SK-MEL-5 (cell line): Measurements from ENCODE around the gene CTBP2. TPM values are rescaled to one million over a fixed set of nuclear protein-coding genes. Genes with fewer than 3 reads are reported as not detected.

Source experiments
- DNase-seq: peaks from one replicate; pipeline ENCODE4 v3.0.0-alpha.2; 2016; ENCODE audit warnings: low read depth, low spot score
- in situ Hi-C: cut with HindIII; loops from 2 replicates; pipeline ENCODE4 v1.10.0; 2016; ENCODE audit warnings: low sequenced_read_pairs, high pct_unique_total_duplicates, low pct_unique_long_range_greater_than_20kb
- total RNA-seq: library from RNA; depleted of rRNA; stranded (reverse); fragments of >200 nt; shearing (Covaris generic); gene quantifications from 2 replicates; pipeline ENCODE4 v1.2.3, GENCODE V29; 2014

The CTBP2 gene
- total RNA-seq, 1 experiment from 2014 or later, result 38.1 TPM

- in situ Hi-C loops, result no loop called here
- DNase-seq, result no peak
These were observed 127.8 kb downstream of the CTBP2 start for GRCh38 chr10:125032474-125033020.

DNA sequence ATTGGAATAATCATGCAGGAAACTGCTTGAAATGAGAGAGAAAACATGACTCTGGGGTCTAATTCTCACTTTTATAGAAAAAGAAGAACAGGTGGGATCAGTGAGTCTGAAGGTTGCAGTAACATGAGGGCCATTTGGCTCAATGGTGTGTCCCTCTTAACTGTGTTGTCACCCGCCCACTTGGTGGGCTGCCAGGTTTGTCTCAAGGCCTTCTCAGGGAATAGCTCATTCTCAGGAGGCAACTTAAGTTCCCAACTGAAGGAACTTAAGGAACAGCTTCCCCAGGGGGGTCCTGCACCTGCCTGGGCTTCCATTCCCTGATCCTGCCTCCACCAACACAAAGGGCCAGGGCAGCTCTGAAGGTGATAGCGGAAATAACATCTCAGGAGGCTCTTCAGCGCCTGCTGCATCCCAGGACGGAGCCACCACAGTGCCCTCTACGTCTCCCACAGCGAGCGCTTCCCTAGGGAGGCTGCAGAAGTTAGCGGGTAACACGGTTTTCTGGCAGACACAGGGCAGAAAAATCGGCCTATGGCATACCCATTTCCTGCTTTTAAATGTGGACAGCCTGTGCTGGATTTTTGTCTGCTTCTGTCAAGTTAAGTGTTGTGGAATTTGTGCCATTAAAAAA is 129.7 kb downstream of the CTBP2 start:
- DNase-seq, result no peak
- in situ Hi-C loops, result no loop called here

GRCh38 chr10:125029584-125030242 is 130.7 kb downstream of the CTBP2 start:
- no peak for DNase-seq
- in situ Hi-C loops, result no loop called here

DNA sequence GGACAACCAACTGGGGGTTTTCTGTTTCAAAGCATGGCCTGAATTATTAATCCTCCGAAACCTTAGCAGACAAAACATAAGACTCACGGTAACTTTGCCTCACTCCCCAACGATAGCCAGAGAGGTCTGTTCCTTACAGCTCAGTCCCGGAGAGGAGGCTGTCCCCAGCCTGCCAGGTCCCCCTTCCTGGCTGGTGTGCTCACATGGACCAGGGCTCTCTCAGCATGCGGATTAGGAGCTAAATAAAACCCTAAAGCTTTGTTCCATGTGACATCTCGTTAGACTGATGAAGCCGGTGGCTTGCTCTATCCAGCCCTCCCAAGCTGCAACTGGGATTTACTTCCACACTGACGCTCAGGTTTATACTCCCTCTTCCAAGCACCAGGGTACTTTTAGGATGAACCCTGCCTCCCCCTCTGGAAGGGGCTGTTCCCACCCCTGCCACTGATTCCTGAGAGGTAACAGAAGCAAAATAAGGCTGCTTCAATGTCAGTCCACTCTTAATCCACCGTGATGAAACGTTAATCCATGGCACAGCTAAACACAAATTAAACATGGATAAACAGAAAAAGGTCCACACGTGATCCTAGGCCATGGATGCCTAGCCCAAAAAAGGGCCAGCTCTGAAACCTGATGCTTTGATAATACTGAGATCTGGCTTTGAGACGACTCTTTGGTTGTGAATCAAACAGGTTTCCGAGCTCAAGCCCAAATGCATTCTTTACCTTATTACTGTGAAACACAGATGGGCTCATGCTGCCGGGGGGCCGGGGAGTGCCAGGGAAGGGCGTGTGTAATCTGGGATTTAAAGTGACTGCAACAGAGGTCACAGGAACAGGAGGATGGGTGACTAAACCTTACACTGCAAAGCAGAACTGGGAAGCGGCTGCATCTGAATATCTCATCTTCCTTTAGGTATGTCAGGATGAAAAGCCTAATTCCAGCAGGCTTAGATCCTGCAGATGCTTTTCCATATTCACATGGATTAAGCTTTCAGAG is 132.2 kb downstream of the CTBP2 start:
- in situ Hi-C loops, result no loop called here
- no peak for DNase-seq

DNA sequence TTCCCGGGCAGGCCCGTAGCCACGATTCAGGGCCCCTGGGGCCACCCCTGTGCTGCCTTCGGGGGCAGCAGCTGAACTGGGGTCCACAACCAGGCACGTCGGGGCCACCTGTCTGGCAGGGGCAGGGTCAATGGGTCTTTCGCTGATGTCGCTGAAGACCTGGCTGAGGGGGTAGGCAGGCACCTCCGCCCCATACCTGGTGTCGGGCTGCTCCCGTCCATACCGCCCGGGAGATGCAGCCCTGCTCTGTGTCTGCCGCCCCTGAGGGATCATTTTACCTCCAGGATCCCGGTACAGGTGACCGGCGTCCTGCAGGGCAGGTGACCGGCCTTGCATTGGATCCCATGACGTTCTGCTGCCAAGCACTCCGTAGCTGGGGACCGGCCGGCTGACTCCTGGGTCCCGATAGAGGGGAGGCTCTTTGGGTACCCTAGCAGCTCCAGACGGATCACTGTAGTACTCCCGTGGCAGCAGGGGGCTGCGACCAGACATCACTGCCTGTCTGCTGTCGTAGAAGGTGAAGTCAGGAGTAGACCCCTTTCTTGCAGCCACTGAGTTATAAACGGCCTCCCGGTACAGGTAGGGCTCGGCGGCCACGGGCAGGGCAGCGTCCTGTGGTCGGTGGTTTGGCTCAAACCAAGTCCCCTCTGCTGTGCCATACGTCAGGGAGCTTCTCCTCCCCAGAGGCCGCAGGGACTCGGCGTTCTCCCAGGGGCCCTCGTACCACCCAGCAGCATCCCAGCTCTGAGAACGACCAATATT is 133.2 kb downstream of the CTBP2 start:
- DNase-seq, result no peak
- in situ Hi-C loops, result no loop called here

- in situ Hi-C loops, result no loop called here
- no peak for DNase-seq
These were observed 134.1 kb downstream of the CTBP2 start for GRCh38 chr10:125026036-125026931.

- in situ Hi-C loops, result no loop called here
- DNase-seq, result no peak
These were observed 135.0 kb downstream of the CTBP2 start for GRCh38 chr10:125025341-125025740.

DNA sequence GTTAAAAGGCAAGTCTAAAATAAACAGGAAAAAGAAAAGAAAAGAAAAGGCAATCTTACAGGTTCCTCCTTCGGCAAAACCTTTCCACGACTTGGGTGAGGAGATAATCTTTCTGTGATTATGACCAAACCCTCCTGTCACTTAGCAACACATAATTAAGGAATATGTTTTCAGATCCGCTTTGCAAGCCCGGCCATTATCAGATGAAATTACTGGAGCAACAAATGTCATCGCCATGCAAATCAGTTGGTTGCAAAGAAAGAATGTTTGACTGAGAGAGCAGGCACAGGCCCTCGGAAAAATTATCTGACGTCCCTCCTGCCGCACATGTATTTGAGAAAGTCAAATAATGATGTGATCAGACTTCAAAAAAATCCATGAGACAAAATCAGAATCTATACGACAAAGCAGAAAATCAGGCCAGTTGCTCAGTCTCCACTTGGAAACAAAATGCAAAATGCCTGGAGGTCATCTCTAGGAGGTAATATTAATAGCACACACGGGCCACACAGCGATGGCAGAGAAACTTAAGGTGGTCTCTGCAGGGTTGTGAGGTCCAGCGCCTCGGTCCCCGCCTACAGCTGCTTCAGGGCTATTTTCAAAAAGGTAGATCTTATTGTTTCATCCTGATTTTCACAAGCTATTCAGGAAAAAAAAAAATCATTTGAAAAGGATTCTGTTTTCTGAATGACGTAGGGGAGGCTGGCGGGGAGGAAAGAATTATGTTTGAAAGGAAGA is 135.7 kb downstream of the CTBP2 start:
- in situ Hi-C loops, result no loop called here
- DNase-seq, result no peak

- in situ Hi-C loops, result no loop called here
- DNase-seq, result no peak
These were observed 136.4 kb downstream of the CTBP2 start for GRCh38 chr10:125023862-125024496.

DNA sequence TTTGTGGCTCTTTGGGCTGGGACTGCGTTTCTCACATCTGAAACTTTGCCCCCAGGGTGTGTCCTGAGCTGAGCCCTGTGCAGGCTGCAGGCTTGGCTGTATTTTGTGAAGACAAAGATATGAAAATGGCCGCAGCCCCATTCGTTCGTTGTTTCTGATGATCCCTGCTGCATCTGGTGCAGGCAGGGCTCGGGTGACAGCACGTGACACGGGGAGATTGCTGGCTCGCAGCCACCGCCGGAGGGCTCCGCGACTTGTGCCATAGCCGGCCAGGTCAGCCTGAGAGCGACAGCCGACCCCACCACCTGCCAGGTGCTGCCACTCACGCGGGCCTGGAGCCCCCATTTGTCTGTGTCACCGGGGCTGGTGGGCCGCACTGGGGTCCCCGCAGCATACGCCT is 137.1 kb downstream of the CTBP2 start:
- in situ Hi-C loops, result no loop called here
- no peak for DNase-seq

DNA sequence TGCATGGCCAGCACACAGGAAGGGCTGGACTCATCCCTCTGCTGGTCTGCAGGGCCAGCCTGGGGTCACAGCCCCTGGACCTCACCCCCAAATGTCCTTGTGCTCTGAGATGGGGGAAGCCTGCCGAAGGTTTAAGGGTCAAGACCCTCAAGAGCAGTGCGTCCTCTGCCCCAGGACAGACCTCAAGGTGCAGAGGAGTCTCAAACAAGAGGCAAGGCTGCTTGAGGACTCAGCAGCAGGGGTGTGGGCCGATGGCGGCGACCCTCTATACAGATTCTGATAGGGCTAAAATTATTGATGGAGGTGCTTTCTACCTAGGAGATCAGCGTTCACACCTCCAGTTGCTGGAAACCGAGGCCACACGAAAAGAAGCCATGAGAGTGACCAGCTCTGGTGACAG is 137.7 kb downstream of the CTBP2 start:
- in situ Hi-C loops, result no loop called here
- no peak for DNase-seq

DNA sequence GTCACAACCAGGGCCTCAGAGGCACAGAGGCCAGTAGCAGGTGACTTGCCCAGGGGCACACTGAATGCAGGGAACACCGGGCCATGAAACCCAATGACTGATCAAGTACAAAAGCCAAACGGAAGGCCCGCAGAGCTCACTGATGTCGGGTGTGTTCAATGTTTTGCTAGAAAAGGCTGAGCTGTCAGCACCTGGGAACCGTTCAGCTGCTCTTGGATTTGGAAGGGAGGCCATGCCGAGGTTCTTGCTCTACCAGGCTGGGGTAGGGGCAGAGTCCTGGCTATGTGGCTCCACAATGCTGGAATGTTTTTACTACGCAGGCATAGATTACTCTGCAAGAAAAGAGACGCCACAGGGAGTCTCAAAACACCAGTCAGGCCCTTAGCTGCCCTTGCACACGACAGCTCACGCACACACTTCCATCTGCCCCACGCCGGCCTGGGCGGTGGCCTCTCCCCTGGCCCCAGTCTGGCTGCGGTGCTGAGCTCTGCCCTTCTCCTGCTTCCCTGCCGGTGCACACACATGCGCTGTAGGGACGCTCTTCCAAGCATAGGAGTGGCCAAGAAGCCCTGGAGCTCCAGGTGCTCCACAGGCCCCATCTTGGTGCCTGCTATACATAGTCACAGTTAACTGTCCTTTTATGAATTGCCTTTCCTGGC is 138.5 kb downstream of the CTBP2 start:
- no peak for DNase-seq
- in situ Hi-C loops, result no loop called here

GRCh38 chr10:125020871-125021270 is 139.5 kb downstream of the CTBP2 start:
- no peak for DNase-seq
- in situ Hi-C loops, result no loop called here

DNA sequence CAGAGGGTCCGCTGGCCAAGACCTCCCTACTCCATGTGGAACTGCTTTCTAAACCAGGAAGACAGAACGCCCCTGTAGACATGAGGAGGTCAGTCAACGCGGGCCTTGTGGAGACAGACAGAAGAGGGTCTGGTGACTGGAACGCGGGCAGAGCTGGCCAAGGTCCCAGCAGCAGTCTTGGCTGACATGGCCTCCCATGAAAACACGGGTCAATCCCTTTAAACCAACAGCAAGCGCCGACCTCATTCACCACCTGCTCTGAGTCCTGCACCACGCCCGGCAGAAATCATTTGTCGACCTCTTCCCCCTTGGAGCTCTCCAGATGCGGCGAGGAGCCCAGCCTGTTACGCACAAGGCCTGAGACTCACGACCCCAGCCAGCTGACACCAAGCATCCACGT is 140.0 kb downstream of the CTBP2 start:
- in situ Hi-C loops, result no loop called here
- no peak for DNase-seq

GRCh38 chr10:125018576-125019143 is 141.7 kb downstream of the CTBP2 start:
- in situ Hi-C loops, result no loop called here
- DNase-seq, result no peak
